Activated CD4-positive, CD25-positive, alpha-beta regulatory T cell treated with anti-CD3 and anti-CD28 coated beads, Interleukin-2, amount 50 U/mL, for 72 hours (primary cell): ENCODE results near the gene PAXIP1.
"Not testable (repeated sequence)": the region's sequence is repeated elsewhere in the genome, so short reads cannot be mapped to it uniquely, and the experiment has no call there.

Source experiments
- DNase-seq: peaks from one replicate; pipeline ENCODE4 v3.0.0; 2021

PAXIP1 gene

GRCh38 chr7:154937837-154938236 lies 65.1 kb downstream of the PAXIP1 start:
- DNase-seq = no peak

GRCh38 chr7:154934353-154934952 lies 68.5 kb downstream of the PAXIP1 start:
- not testable (repeated sequence) for DNase-seq

GRCh38 chr7:154931906-154932305 lies 71.0 kb downstream of the PAXIP1 start:
- no peak for DNase-seq

- DNase-seq = no peak
These were observed 73.8 kb downstream of the PAXIP1 start for GRCh38 chr7:154929006-154929726.

GRCh38 chr7:154928136-154929005 lies 74.6 kb downstream of the PAXIP1 start:
- DNase-seq = no peak

GRCh38 chr7:154927624-154928125 lies 75.2 kb downstream of the PAXIP1 start:
- peak; percentile 60 for DNase-seq

- not testable (repeated sequence) for DNase-seq
These were observed 80.5 kb downstream of the PAXIP1 start for GRCh38 chr7:154922472-154922871.

- no peak for DNase-seq
These were observed 83.3 kb downstream of the PAXIP1 start for GRCh38 chr7:154919344-154920225.

- no peak for DNase-seq
These were observed 84.2 kb downstream of the PAXIP1 start for GRCh38 chr7:154918741-154919140.

GRCh38 chr7:154918266-154918665 lies 84.7 kb downstream of the PAXIP1 start:
- no peak for DNase-seq

GRCh38 chr7:154917808-154918160 lies 85.1 kb downstream of the PAXIP1 start:
- no peak for DNase-seq

GRCh38 chr7:154916856-154917807 lies 85.8 kb downstream of the PAXIP1 start:
- DNase-seq = no peak

- DNase-seq = no peak
These were observed 86.5 kb downstream of the PAXIP1 start for GRCh38 chr7:154916381-154916780.

- no peak for DNase-seq
These were observed 87.3 kb downstream of the PAXIP1 start for GRCh38 chr7:154915600-154915999.

- DNase-seq = no peak
These were observed 87.9 kb downstream of the PAXIP1 start for GRCh38 chr7:154914996-154915380.

GRCh38 chr7:154914308-154914995 lies 88.5 kb downstream of the PAXIP1 start:
- no peak for DNase-seq

GRCh38 chr7:154913638-154914307 lies 89.2 kb downstream of the PAXIP1 start:
- peak; percentile 96 for DNase-seq

GRCh38 chr7:154912871-154913637 lies 89.9 kb downstream of the PAXIP1 start:
- DNase-seq = no peak

- no peak for DNase-seq
These were observed 91.0 kb downstream of the PAXIP1 start for GRCh38 chr7:154911862-154912455.
